ENCODE data around the gene CDKAL1.
"Not testable (repeated sequence)": the region's sequence is repeated elsewhere in the genome, so short reads cannot be mapped to it uniquely, and the experiment has no call there.

Gene CDKAL1

DNA sequence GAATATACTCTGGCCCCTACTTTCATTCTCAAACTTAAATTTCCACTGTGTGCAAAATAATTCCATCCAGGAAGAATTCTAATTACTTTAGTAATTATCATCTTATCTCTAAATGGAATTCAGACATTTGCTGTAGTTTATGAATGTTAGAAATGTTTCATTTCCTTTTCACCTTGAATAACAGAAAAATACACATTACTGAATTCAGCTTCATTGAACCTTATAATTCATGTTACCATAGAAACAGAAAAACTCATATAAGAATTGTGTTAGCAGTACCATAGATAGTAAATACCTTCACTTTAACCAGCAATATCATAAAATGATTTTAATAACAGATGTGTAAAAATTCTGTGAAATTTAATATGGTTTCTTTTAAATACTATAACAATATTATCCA lies 514.9 kb downstream of the CDKAL1 start:
- no peak for DNase-seq (ENCODE audit: low read depth in 1 of 2, low spot score in 1 of 2)

DNA sequence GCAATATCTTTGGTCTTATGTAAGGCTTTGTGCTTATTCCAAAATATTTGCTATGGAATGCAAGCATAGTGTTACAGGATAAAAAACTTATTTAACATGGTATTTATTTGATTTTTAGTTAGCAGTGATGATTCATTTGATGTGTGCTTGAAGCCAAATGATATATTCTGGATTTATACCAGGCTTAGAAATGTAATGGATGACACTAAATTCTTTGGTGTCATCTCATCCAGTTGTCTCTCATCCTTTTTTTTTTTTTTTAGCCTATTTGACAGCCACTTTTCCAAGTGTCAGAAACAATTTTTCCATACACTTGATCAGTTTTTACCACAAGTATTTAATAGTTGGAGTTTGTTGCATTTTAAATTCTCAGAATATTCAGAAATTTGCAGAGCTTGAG lies 515.3 kb downstream of the CDKAL1 start:
- DNase-seq (ENCODE audit: low read depth in 1 of 2, low spot score in 1 of 2) = no peak

DNA sequence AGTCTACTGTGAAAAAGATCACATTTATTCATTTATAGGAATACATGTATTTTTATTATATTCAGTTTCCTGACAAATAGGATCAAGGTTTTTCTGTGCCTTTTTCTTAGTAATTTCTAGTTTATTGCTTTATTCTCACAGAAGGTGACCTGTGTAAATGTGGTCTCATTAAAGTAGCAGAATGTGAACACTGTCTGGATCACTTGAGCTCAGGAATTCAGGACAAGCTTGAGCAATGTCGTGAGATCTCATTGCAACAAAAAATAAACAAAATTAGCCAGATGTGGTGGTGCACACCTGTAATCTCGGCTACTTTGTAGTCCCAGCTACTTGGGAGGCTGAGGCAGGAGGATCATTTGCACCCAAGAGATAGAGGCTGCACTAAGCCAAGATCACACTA lies 516.7 kb downstream of the CDKAL1 start:
- no peak for DNase-seq (ENCODE audit: low read depth in 1 of 2, low spot score in 1 of 2)

DNA sequence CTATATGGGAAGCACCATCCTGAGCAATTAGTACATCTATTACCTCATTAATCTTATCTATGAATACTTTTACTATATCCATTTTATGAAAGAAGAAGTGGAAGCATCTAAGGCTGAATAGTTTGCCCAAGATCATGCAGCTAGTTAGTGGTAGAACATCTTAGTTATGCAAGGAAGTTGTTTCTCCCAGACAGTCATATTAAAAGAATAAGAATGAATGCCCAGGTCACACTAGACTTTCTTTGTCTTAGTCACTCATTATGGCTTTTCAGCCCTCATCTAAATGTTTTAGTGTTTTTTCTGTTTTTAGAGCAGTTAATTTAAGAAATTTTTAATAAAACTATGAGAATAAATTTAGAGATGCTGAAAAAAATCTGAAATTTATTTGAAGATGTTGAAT lies 517.5 kb downstream of the CDKAL1 start:
- no peak for DNase-seq (ENCODE audit: low read depth in 1 of 2, low spot score in 1 of 2)

DNA sequence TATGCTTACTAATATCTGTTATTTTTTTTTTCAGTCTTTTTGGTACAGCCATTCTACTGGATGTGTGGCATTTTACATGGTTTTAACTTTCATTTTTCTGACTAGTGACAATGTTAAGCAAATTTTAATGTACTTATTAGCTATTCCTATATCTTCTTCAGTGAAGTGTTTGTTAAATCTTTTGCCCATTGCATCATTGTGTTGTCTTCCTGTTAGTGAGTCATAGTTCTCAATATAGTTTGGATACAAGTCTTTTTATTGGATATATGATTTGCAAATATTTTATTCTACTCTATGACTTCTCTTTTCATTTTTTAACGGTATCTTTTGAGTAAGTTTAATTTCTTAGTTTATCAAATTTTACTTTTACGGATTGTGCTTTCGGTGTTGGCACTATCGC lies 519.4 kb downstream of the CDKAL1 start:
- DNase-seq (ENCODE audit: low read depth in 1 of 2, low spot score in 1 of 2) = no peak

DNA sequence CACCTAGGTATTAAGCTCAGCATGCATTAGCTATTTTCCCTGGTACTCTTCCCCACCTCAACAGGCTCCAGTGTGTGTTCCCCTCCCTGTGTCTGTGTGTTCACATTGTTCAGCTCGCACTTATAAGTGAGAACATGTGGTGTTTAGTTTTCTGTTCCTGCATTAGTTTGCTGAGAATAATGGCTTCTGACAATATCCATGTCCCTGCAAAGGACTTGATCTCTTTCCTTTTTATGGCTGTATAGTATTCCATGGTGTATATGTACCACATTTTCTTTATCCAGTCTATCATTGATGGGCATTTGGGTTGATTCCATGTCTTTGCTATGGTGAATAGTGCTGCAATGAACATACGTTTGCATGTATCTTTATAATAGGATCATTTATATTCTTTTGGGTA lies 521.2 kb downstream of the CDKAL1 start:
- DNase-seq (ENCODE audit: low read depth in 1 of 2, low spot score in 1 of 2) = not testable (repeated sequence)

DNA sequence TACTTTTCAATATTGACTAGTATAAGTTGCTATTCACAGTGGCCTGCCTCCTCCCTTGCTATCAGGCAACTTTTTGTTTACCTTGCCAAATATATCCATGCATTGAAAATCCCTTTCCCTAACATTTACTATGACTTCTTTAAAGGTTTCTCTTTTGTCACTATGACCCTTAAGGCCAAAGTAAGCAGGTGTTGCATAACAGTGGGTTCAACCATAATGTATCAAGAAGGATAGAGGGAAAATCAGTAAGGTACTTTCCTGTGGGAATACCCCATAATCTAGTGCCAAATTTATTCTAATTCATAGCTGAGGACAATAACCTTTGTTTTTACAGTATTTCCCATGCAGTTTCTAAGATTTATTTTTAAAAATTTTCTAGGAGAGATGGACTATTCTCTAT lies 527.6 kb downstream of the CDKAL1 start:
- no peak for DNase-seq (ENCODE audit: low read depth in 1 of 2, low spot score in 1 of 2)

DNA sequence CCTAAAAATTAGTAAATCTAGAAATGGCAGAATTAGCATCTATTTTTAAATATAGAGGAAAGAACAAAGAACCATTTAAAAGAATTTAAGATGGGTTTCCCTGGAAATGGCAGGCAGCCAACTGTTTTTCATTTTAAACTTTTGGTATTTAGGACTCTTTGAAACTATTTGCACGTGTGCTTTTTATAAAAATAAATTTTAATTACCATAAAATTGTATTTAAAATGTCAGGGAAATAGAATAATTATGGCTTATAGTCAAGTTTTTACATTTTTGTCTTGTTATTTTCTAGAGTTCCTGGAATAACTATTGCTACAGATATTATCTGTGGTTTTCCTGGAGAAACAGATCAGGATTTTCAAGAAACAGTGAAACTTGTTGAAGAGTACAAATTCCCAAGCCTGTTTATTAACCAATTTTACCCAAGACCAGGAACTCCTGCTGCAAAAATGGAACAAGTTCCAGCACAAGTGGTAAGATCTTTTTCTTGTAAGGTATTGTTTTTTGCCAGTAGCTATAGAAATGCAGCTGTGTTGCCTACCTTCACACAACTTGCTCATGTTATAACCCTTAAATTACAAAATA lies 530.6 kb downstream of the CDKAL1 start:
- DNase-seq (ENCODE audit: low read depth in 1 of 2, low spot score in 1 of 2) = no peak

DNA sequence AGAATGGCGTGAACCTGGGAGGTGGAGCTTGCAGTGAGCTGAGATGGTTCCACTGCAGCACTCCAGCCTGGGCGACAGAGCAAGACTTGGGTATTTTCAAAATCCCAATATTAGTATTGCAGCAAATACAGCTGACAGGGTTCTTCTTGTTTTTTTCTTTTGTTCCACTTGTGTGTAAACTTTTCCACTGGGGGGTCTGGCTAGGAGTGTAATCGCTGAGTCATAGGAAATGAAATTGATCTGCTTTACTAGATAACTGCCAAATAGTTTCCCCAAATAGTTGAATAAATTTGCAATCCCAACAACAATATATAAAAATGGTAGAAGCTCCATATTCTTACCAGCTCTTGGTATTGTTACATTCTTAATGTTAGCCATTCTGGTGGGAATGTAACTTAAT lies 533.3 kb downstream of the CDKAL1 start:
- DNase-seq (ENCODE audit: low read depth in 1 of 2, low spot score in 1 of 2) = no peak

DNA sequence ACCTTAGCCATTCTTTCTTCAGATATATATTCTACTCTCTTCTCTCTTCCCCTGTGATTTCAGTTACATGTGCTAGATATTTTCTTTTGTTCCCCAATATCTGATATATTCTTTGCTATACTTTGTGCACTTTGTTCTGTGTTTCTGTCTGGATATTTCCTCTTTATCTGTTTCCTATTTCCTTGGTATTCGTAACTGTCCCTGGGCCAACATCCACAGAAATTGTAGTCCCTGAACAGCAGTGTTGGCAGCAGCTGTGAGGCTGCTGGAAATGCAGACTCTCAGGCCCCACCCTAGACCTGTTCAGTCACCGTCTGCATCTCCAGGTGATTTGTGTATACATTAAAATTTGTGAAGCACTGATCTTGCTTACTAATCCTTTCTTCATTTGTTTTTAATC lies 536.4 kb downstream of the CDKAL1 start:
- no peak for DNase-seq (ENCODE audit: low read depth in 1 of 2, low spot score in 1 of 2)

DNA sequence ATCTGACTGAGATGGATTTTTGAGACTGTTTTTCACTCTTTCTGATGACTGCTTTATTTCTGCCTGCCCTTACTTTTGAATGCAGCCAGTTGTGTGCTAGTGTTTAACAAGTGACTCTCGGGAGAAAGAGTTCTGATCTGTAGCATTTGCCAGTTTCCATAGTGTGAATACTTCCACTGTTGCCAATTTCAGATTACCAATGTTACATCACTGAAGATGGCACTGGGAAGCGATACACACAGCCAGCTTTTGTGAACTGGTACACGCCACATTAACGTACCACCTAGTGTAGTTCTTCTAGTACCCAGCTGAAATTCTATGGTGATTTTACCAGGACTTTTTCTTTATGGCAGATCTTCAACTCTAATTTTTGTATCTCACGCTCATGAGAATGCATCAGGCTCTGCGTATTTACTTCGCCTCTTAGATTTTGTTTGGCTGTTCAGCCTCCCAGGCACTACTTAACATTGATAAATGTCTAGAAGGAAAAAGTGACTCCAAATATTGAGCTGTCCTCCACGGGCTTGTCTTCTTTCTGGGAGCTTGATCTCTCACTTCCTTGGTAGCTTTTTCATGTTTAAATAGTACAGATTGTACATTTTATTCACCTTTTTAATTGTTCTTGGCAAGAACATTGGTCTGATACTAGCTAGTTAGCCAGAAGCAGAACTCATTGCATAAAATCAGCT lies 537.7 kb downstream of the CDKAL1 start:
- no peak for DNase-seq (ENCODE audit: low read depth in 1 of 2, low spot score in 1 of 2)

DNA sequence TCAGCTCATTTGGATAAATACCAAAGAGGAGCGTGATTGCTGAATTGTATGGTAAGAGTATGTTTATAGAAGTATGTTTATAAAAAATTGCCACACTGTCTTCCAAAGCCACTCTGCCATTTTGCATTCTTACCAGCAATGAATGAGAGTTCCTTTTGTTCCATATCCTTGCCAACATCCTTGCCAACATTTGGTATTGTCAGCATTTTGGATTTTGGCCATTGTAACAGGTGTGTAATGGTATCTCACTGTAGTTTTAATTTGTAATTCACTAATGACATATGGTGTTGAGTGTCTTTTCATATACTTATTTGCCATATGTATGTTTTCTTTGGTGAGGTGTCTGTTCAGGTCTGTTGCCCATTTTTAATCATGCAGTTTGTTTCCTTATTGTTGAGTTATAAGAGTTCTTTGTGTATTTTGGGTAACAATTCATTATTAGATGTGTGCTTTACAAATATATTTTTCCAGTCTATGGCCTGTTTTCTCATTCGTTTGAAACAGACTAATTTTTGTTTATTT lies 539.1 kb downstream of the CDKAL1 start:
- DNase-seq (ENCODE audit: low read depth in 1 of 2, low spot score in 1 of 2) = no peak

DNA sequence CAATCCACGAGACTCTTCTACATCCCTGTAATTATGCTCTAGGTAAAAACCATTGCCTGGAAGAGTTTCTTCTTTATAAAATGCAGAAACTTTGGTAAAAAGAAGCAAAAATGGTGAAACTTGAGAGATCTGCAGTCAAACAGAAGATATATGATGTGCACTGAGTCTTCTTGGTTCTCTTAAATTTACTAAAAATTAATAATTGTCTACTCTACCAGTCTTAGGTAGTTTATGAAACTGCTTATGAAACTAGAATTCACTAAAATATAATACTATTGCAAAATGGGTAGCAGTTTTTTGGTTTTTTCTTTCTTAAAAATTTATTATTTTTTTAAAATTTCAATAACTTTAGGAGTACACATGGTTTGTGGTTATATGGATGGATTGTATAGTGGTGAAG lies 540.2 kb downstream of the CDKAL1 start:
- DNase-seq (ENCODE audit: low read depth in 1 of 2, low spot score in 1 of 2) = no peak

DNA sequence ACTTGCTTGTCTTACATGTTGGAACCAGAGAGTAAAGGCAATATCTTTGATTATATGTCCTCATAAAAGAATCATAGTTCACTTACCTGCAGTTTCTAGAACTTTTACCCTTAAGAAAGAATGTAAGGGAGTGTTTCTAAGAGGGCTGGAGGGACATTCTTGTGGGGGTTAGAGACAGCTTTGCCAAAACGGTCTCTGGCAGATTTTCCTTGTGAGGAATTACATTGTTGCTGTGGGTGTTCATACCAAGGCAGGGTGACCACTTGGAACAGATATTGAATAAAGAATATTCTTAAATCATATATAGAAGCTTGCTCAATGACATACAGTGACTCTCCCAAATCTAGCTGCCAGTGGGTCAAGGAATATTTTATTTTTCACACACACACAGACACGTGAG lies 541.7 kb downstream of the CDKAL1 start:
- DNase-seq (ENCODE audit: low read depth in 1 of 2, low spot score in 1 of 2) = no peak

DNA sequence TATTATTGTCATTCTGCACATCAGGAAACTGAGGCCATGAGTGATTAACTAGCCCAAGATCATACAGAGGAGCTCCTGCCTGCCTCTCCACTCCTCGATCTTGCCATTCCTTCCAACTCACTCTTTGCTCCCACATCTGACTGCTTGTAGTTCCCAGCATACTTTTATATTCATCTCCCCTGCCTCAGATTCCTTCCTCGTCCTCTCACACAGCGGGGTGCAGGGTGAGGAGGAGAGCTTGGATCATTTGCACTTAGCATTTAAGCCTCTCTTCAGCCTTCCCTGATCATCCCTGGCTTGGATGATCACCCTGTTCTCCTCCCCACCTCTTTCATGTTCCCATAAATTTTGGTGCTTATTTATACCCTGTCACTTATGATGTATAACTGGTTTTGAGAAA lies 544.2 kb downstream of the CDKAL1 start:
- no peak for DNase-seq (ENCODE audit: low read depth in 1 of 2, low spot score in 1 of 2)

DNA sequence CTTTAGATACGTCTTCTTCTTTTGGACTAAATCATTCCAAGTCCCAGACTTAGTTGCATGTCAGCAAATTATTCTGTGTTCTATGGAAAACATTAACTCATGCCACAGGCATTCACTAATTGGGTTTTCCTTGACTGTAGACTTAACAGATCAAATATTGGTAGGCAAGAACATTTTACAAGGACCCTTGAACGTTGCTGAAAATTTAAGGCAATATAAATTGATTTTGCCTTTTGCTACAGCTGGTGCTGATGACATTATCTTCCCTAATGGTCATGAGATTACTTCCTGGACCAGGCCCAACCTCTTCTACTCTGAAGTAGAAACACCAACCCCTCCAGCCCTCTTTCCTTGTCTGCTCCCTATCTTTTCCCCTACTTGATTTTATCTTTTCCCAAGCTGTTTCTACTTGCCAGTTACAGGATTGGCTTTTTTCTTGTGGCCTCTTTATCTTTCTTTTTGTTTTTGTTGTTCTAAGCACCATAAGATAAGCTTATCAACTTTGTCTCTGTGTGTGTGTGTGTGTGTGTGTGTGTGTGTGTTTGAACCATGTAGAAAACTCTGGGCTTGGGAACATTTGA lies 545.3 kb downstream of the CDKAL1 start:
- DNase-seq (ENCODE audit: low read depth in 1 of 2, low spot score in 1 of 2) = no peak

DNA sequence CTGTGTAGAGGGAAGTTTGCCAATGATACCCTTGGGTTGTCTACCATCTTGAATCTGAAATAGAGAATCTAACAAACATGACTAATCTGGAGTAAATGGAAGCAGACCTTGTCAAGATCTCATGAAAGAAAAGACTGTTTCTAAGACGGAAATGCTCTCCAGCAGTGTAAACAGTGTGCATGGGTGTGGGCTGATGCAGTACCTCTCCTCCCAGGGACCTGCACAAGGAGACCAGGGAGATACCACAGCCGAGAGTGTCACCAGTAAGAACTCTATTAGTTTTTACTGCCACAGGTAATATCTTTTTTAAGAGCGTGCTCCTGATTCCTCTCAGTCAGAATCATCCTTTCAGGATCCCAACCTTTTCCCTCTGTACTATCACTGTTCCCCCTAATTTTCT lies 546.0 kb downstream of the CDKAL1 start:
- DNase-seq (ENCODE audit: low read depth in 1 of 2, low spot score in 1 of 2) = no peak

DNA sequence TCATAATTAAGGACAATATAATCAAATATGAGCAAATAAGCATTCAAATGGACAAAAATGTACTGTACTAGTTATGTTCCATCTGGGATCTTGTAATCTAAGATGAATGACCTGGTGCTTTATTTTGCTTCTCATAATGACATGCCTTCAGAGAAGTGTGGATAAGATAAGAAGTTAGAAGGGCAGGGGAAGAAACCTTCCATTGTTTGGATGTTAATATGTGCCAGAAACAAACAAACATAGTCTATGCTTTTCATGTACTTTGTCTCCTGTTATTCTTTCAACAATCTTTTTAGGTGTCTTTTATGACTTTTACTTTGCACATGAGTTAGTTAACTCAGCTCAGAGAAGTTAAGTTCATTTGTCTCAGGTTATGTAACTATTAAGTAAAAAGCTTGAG lies 547.8 kb downstream of the CDKAL1 start:
- DNase-seq (ENCODE audit: low read depth in 1 of 2, low spot score in 1 of 2) = no peak

DNA sequence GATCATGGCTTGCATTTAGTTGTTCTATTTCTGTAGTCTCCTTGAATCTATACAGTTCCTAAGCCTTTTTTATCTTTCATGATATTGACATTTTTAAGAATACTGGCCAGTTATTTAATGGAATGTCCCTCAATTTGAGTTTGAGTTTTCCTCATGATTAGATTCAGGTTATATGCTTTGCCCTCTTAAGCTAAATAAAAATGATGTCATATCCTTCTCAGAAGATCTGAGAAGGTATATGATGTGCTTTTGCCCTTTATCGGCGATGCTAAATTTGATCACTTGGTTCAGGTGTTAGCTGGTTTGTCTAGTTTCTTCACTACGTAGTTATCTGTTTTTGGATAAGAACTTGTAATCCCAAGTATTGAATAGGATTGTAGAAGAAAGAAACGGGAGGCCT lies 549.5 kb downstream of the CDKAL1 start:
- DNase-seq (ENCODE audit: low read depth in 1 of 2, low spot score in 1 of 2) = no peak

DNA sequence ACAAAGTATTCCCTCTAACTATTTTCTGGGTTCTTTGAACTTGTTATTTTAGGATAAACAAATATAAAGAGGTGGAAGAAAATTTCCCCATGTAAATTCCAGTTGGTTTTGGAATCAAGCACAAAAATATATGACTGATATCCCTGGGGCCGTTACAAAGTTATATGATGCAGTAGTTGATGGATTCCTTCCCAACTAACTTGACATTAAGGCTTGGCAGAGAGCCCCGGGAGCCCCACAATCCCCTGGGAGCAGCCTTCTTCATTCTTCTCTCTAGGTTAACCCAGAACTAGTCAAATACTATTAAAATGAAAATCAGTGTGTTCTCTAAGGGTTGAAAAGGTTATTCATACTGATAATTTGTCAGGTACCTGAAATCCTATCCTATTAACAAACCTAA lies 550.4 kb downstream of the CDKAL1 start:
- no peak for DNase-seq (ENCODE audit: low read depth in 1 of 2, low spot score in 1 of 2)

DNA sequence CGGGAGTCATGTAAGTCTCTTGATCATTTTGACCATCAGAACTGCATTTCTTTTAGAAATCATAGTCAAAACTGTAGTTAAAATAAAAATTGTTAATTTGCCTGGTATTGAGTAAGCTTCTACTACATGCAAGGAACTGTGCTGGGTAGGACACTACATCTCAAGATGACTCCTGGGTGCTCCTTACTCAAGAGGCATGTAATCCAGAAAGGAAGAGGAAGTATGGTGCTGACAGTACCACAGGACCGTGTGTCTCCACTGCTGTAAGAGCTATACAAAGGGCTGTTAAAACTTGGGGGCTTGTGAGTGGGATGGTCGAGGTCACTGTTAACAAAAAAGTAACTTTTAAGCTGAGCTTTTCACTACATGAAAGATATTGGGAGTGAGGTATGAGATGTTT lies 551.0 kb downstream of the CDKAL1 start:
- DNase-seq (ENCODE audit: low read depth in 1 of 2, low spot score in 1 of 2) = no peak

DNA sequence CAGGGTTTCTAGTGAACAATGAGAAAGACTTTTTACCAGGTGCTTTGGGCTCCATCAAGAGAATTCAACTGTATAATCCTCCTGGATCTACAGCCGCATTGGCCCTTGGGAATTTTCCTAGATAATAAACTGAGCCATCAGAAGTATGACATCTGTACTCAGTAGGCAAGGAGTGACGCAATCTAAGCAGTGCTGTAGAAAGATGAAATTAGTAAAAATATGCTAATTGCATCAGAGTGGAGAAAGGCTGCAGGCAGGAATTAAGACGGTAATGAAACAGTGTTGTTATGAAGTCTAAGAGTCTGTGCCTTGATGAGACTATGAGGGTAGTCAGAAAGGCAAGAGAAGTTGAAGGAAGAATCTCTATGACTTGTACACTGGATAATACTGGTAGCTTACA lies 551.4 kb downstream of the CDKAL1 start:
- no peak for DNase-seq (ENCODE audit: low read depth in 1 of 2, low spot score in 1 of 2)

DNA sequence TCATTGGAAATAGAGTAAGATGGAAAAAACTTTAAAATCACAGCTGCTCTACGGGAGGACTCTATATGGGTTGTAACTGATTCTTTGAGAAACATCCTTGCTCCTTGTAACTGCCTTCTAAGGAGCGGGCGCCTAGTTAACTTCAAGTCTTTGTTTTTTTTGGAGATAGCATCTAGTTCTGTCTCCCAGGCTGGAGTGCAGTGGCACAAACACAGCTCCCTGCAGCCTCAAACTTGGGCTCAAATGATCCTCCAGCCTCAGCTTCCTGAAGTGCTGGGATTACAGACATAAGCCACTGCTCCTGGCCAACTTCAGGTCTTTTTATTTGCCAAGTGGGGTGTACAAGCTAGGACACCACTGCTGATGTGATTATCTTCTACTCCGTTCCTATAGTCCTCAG lies 552.9 kb downstream of the CDKAL1 start:
- DNase-seq (ENCODE audit: low read depth in 1 of 2, low spot score in 1 of 2) = no peak
